HepG2 (cell line): ENCODE results near the gene HSD3B7.

Experiments
- CREB1 ChIP-seq, 2 experiments: fragments of 450-650 bp in 1 of 2; IDR thresholded peaks; 2 replicates each; pipeline ENCODE4 v1.6.1; 2016 to 2017; ENCODE audit warnings: control low read depth in 1 of 2, mild to moderate bottlenecking in 1 of 2, missing compliant biosample characterization in 1 of 2, missing genetic modification characterization in 1 of 2
- SP1 ChIP-seq, 2 experiments: fragments of 450-650 bp in 1 of 2; sonication (generic) in 1 of 2; formaldehyde crosslinking in 1 of 2; IDR thresholded peaks; 2 replicates each; pipeline versions ENCODE4 v1.4.0 to v1.6.1; 2016 to 2020; ENCODE audit warnings: missing genetic modification reagents in 1 of 2
- ZNF639 ChIP-seq: conservative IDR thresholded peaks from 2 replicates; pipeline ENCODE4 v1.6.1; 2018; ENCODE audit warnings: missing genetic modification reagents

GRCh38 chr16:30957456-30958174, 27.4 kb upstream of the HSD3B7 start, which contains the start of gene SETD1A:
- TF ChIP-seq SP1 (IDR thresholded peaks at IDR 0.05) (no peak), SP1 (CRISPR knock-in tag; IDR thresholded peaks at IDR 0.05) (peak; percentile 99), CREB1 (IDR thresholded peaks at IDR 0.05) (peak; percentile 80), CREB1 (CRISPR knock-in tag; IDR thresholded peaks at IDR 0.05) (peak; percentile 86), ZNF639 (CRISPR knock-in tag) (no peak; the same call in none of the 2 replicates)
